HepG2 (cell line): ENCODE data around the gene FITM1. TPM values are rescaled to one million over a fixed set of nuclear protein-coding genes. Genes with fewer than 3 reads are reported as not detected.

Experiments
- AGO1 ChIP-seq: fragments of 200-400 bp; formaldehyde crosslinking; IDR thresholded peaks from 2 replicates; pipeline ENCODE4 v1.6.1; 2017; ENCODE audit warnings: mild to moderate bottlenecking, low read depth, low read length, moderate library complexity; ENCODE audit not compliant: poor library complexity, severe bottlenecking
- ARNT2 ChIP-seq: sonication (generic); formaldehyde crosslinking; IDR thresholded peaks from 2 replicates; pipeline ENCODE4 v1.8.0; 2022; ENCODE audit warnings: mild to moderate bottlenecking, low read depth, missing genetic modification reagents, moderate library complexity
- ATF1 ChIP-seq: IDR thresholded peaks from 2 replicates; pipeline ENCODE4 v1.6.1; 2016; ENCODE audit warnings: mild to moderate bottlenecking, control low read depth
- BCL6 ChIP-seq: IDR thresholded peaks from 2 replicates; pipeline ENCODE4 v1.6.1; 2016; ENCODE audit warnings: missing genetic modification reagents, missing compliant biosample characterization
- CREB3 ChIP-seq: sonication (generic); formaldehyde crosslinking; IDR thresholded peaks from 2 replicates; pipeline ENCODE4 v1.5.0; 2020; ENCODE audit warnings: missing genetic modification reagents
- GLI4 ChIP-seq: sonication (generic); formaldehyde crosslinking; IDR thresholded peaks from 2 replicates; pipeline ENCODE4 v1.5.1; 2020; ENCODE audit warnings: missing genetic modification reagents, mild to moderate bottlenecking, moderate library complexity, borderline replicate concordance
- HCFC1 ChIP-seq: fragments of 150-350 bp; IDR thresholded peaks from 2 replicates; pipeline ENCODE4 v1.6.1; 2014; ENCODE audit warnings: low read depth, low read length
- ISX ChIP-seq: sonication (generic); formaldehyde crosslinking; conservative IDR thresholded peaks from 2 replicates; pipeline ENCODE4 v1.5.0; 2020; ENCODE audit warnings: missing genetic modification reagents
- KDM3A ChIP-seq: IDR thresholded peaks from 2 replicates; pipeline ENCODE4 v1.6.1; 2018; ENCODE audit warnings: low read depth, missing compliant biosample characterization
- NR2F6 ChIP-seq, 2 experiments: IDR thresholded peaks; 2 replicates each; pipeline ENCODE4 v1.6.1; 2016; ENCODE audit warnings: antibody characterized with exemption in 1 of 2, mild to moderate bottlenecking in 1 of 2
- PHF21A ChIP-seq: sonication (generic); formaldehyde crosslinking; IDR thresholded peaks from 2 replicates; pipeline ENCODE4 v1.5.0; 2020; ENCODE audit warnings: mild to moderate bottlenecking, missing genetic modification reagents
- REL ChIP-seq: sonication (generic); formaldehyde crosslinking; conservative IDR thresholded peaks from 2 replicates; pipeline ENCODE4 v1.8.0; 2022; ENCODE audit warnings: mild to moderate bottlenecking, missing genetic modification reagents, moderate library complexity
- REPIN1 ChIP-seq: sonication (generic); formaldehyde crosslinking; IDR thresholded peaks from 2 replicates; pipeline ENCODE4 v1.8.0; 2022; ENCODE audit warnings: missing genetic modification reagents, low read depth, mild to moderate bottlenecking, borderline replicate concordance
- REXO4 ChIP-seq: sonication (generic); formaldehyde crosslinking; IDR thresholded peaks from 2 replicates; pipeline ENCODE4 v1.8.0; 2022; ENCODE audit warnings: missing genetic modification reagents, mild to moderate bottlenecking, borderline replicate concordance
- SMC3 ChIP-seq: IDR thresholded peaks from 2 replicates; pipeline ENCODE4 v1.6.1; 2011; ENCODE audit warnings: low read length, improper control_type of control experiment
- SYNCRIP ChIP-seq: fragments of 200-400 bp; formaldehyde crosslinking; IDR thresholded peaks from 2 replicates; pipeline ENCODE4 v1.6.1; 2018; ENCODE audit warnings: mild to moderate bottlenecking, low read depth, low read length; ENCODE audit not compliant: insufficient read depth
- TOPORS ChIP-seq: sonication (generic); formaldehyde crosslinking; IDR thresholded peaks from 2 replicates; pipeline ENCODE4 v1.8.0; 2023; ENCODE audit warnings: mild to moderate bottlenecking, missing genetic modification reagents
- ZBTB3 ChIP-seq: sonication (generic); formaldehyde crosslinking; IDR thresholded peaks from 2 replicates; pipeline ENCODE4 v1.4.0; 2020; ENCODE audit warnings: low read depth, mild to moderate bottlenecking, moderate library complexity, missing genetic modification reagents, borderline replicate concordance
- ZKSCAN8 ChIP-seq: IDR thresholded peaks from 2 replicates; pipeline ENCODE4 v1.6.1; 2016; ENCODE audit warnings: borderline replicate concordance, missing genetic modification reagents, missing compliant biosample characterization
- ZMYM4 ChIP-seq: sonication (generic); formaldehyde crosslinking; IDR thresholded peaks from 2 replicates; pipeline ENCODE4 v1.8.1; 2023; ENCODE audit warnings: mild to moderate bottlenecking, missing genetic modification reagents
- ZNF101 ChIP-seq: sonication (generic); formaldehyde crosslinking; IDR thresholded peaks from 2 replicates; pipeline ENCODE4 v1.4.0; 2020; ENCODE audit warnings: mild to moderate bottlenecking, low read depth, missing genetic modification reagents, borderline replicate concordance
- ZNF253 ChIP-seq: sonication (generic); formaldehyde crosslinking; IDR thresholded peaks from 2 replicates; pipeline ENCODE4 v1.8.0; 2022; ENCODE audit warnings: mild to moderate bottlenecking, missing genetic modification reagents, borderline replicate concordance
- ZNF598 ChIP-seq: sonication (generic); formaldehyde crosslinking; IDR thresholded peaks from 2 replicates; pipeline ENCODE4 v1.5.1; 2020; ENCODE audit warnings: mild to moderate bottlenecking, missing genetic modification reagents, borderline replicate concordance
- ZNF703 ChIP-seq: sonication (generic); formaldehyde crosslinking; IDR thresholded peaks from 2 replicates; pipeline ENCODE4 v1.5.1; 2020; ENCODE audit warnings: missing genetic modification reagents, mild to moderate bottlenecking, moderate library complexity, borderline replicate concordance
- ZNF777 ChIP-seq: sonication (generic); formaldehyde crosslinking; IDR thresholded peaks from 2 replicates; pipeline ENCODE4 v1.4.0; 2020; ENCODE audit warnings: missing genetic modification reagents
- ZNF878 ChIP-seq: sonication (generic); formaldehyde crosslinking; IDR thresholded peaks from 2 replicates; pipeline ENCODE4 v1.8.1; 2023; ENCODE audit warnings: mild to moderate bottlenecking, missing genetic modification reagents, moderate library complexity
- polyA plus RNA-seq, 8 experiments: library from polyadenylated mRNA; depleted of rRNA in 3 of 8; stranded (reverse) in 7 of 8; unstranded in 1 of 8; fragments of >200 nt; fragmentation: Illumina TruSeq in 4 of 8; extraction: Trizol in 4 of 8; gene quantifications; 2 replicates each; pipeline versions ENCODE4 v1.2.1 to v1.2.3, GENCODE V29; 2011 to 2016; ENCODE audit warnings: low read depth in 4 of 8, missing spikeins in 1 of 8, mixed read lengths in 1 of 8; ENCODE audit not compliant: insufficient read depth in 1 of 8
- total RNA-seq, 5 experiments: library from RNA; depleted of rRNA; stranded (reverse); fragments of >200 nt; fragmentation: Illumina TruSeq; extraction: Trizol; gene quantifications; 2 replicates each; pipeline ENCODE4 v1.2.3, GENCODE V29; 2016; ENCODE audit warnings: low read depth in 1 of 5
- TF ChIP-seq, protein P1 (sequence below): IDR thresholded peaks from 2 replicates; pipeline ENCODE4 v1.6.1; 2018; ENCODE audit warnings: missing genetic modification reagents
- TF ChIP-seq, protein P2 (sequence below): sonication (generic); formaldehyde crosslinking; IDR thresholded peaks from 2 replicates; pipeline ENCODE4 v1.4.0; 2020; ENCODE audit warnings: mild to moderate bottlenecking, low read depth, missing genetic modification reagents
- TF ChIP-seq, protein P3 (sequence below): sonication (generic); formaldehyde crosslinking; IDR thresholded peaks from 2 replicates; pipeline ENCODE4 v1.9.0; 2021; ENCODE audit warnings: missing genetic modification reagents, borderline replicate concordance

The FITM1 gene
- total and polyA plus RNA-seq, 2 of the 13 experiments (the other 11 are each of a cell fraction or from before 2014, with no cell fraction given), result 2.7 to 5.8 TPM

DNA sequence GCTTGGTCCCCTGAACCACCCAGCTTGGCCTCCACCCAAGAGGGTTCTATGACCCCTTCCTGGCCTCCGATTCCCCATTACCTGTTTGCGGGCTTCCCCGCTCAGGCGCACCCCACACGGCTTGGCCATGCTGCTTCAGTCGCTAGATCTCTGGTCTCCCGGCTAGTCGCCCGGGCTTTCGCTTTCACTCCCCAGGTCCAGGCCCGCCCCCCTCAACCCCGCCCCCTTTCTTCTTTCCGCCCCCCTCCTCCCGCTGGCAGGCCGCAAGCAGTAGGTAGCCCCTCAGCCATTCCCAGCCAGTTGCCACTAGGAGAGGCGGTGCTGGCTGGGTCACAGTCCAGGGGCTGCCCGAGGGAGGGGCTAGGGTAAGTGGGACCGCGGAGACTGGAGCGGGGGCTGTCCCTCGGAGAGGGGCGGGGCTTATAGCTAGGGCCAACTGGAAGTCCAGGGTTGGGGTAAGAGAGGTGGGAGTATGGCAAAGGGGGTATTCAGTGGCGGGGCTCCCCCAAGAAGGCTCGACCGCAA, 16.1 kb downstream of the FITM1 start, which contains the start of gene PSME2 (continued):
- TF ChIP-seq ATF1 (no peak), ZNF101 (CRISPR knock-in tag) (no peak), REXO4 (CRISPR knock-in tag) (no peak), GLI4 (CRISPR knock-in tag) (no peak), HCFC1 (no peak), NR2F6 (IDR thresholded peaks at IDR 0.05) (no peak), NR2F6 (CRISPR knock-in tag; IDR thresholded peaks at IDR 0.05) (no peak; the same call in 1 of the 2 replicates), PHF21A (CRISPR knock-in tag) (no peak), ZNF777 (CRISPR knock-in tag) (no peak), ZNF878 (CRISPR knock-in tag) (no peak), AGO1 (no peak), ZMYM4 (no peak), ZKSCAN8 (CRISPR knock-in tag) (peak; percentile 36; the same call in 1 of the 2 replicates), ZBTB3 (CRISPR knock-in tag) (no peak), REL (CRISPR knock-in tag) (no peak), ISX (CRISPR knock-in tag) (no peak), SYNCRIP (no peak), ZNF598 (peak; percentile 82), REPIN1 (CRISPR knock-in tag) (peak; percentile 71), KDM3A (peak; percentile 25; the same call in 1 of the 2 replicates), ZNF253 (CRISPR knock-in tag) (no peak), ARNT2 (CRISPR knock-in tag) (0 out of 2 replicates have a peak, but pooled peaks have one; percentile 22), BCL6 (CRISPR knock-in tag) (peak; percentile 48), SMC3 (no peak), CREB3 (no peak), TOPORS (no peak), ZNF703 (CRISPR knock-in tag) (no peak)
- TF ChIP-seq, protein P1, sequence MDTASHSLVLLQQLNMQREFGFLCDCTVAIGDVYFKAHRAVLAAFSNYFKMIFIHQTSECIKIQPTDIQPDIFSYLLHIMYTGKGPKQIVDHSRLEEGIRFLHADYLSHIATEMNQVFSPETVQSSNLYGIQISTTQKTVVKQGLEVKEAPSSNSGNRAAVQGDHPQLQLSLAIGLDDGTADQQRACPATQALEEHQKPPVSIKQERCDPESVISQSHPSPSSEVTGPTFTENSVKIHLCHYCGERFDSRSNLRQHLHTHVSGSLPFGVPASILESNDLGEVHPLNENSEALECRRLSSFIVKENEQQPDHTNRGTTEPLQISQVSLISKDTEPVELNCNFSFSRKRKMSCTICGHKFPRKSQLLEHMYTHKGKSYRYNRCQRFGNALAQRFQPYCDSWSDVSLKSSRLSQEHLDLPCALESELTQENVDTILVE (CRISPR knock-in tag), result peak; percentile 64; the same call in 1 of the 2 replicates
- TF ChIP-seq, protein P2, sequence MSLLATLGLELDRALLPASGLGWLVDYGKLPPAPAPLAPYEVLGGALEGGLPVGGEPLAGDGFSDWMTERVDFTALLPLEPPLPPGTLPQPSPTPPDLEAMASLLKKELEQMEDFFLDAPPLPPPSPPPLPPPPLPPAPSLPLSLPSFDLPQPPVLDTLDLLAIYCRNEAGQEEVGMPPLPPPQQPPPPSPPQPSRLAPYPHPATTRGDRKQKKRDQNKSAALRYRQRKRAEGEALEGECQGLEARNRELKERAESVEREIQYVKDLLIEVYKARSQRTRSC (CRISPR knock-in tag), result no peak
- TF ChIP-seq, protein P3, sequence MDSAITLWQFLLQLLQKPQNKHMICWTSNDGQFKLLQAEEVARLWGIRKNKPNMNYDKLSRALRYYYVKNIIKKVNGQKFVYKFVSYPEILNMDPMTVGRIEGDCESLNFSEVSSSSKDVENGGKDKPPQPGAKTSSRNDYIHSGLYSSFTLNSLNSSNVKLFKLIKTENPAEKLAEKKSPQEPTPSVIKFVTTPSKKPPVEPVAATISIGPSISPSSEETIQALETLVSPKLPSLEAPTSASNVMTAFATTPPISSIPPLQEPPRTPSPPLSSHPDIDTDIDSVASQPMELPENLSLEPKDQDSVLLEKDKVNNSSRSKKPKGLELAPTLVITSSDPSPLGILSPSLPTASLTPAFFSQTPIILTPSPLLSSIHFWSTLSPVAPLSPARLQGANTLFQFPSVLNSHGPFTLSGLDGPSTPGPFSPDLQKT (CRISPR knock-in tag), result no peak
